ENCODE results near the gene ASB1. TPM values are rescaled to one million over a fixed set of nuclear protein-coding genes. Genes with fewer than 3 reads are reported as not detected.

ASB1 gene
- total RNA-seq, 1 donor from 2014 or later: 8.5 TPM

DNA sequence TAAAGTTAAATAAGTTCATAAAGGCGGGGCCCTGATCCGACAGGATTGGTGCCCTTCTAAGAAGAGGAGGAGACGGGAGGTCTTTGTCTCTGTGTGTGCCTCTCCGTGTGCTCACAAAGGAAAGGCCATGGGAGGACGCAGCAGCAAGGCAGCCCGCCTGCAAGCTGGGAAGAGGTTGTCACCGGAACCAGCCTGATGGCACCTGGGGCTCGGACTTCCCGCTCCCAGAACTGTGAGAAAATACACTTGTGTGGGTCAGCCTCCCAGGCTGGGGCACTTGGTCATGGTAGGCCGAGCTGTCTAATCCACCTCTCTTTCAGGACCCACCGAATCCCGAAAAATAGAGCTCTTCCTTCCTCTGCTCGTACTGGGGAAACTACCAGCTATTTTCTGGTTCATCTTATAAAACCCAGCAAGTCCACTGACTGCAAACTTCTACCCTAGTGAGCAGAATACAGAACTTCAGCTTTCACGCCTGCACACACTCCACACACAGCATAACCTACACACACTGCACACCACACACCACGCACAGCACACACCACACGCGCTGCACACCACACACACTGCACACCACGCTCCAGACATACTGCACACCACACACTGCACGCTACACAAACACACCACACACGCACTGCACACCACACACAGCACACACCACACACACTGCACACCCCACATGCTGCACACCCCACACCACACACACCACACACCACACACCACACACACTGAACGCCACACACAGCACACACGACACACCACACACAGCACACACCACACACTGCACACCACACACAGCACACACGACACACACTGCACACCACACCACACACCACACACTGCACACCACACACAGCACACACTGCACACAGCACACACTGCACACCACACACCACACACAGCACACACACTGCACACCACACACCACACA, 58.1 kb downstream of the ASB1 start:
- no peaks in the 10 kb centered on the region for H3K9me3 Mint-ChIP-seq (ENCODE audit: unreplicated experiment)
- no peak overlapping the region for H3K4me3 Mint-ChIP-seq (ENCODE audit: unreplicated experiment)
- H3K27me3 Mint-ChIP-seq (ENCODE audit: unreplicated experiment): peaks cover 2% of the 10 kb centered on the region
- no peak for DNase-seq (ENCODE audit: low spot score)
- TF ChIP-seq, protein P1, sequence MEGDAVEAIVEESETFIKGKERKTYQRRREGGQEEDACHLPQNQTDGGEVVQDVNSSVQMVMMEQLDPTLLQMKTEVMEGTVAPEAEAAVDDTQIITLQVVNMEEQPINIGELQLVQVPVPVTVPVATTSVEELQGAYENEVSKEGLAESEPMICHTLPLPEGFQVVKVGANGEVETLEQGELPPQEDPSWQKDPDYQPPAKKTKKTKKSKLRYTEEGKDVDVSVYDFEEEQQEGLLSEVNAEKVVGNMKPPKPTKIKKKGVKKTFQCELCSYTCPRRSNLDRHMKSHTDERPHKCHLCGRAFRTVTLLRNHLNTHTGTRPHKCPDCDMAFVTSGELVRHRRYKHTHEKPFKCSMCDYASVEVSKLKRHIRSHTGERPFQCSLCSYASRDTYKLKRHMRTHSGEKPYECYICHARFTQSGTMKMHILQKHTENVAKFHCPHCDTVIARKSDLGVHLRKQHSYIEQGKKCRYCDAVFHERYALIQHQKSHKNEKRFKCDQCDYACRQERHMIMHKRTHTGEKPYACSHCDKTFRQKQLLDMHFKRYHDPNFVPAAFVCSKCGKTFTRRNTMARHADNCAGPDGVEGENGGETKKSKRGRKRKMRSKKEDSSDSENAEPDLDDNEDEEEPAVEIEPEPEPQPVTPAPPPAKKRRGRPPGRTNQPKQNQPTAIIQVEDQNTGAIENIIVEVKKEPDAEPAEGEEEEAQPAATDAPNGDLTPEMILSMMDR (IDR thresholded peaks at IDR 0.05; ENCODE audit: unreplicated experiment): no peak
- H3K4me1 Mint-ChIP-seq (ENCODE audit: unreplicated experiment): peaks cover 4% of the 10 kb centered on the region
- H3K36me3 Mint-ChIP-seq (ENCODE audit: low read depth, unreplicated experiment): no peaks in the 10 kb centered on the region
- no peak overlapping the region for H3K27ac Mint-ChIP-seq (ENCODE audit: unreplicated experiment)

DNA sequence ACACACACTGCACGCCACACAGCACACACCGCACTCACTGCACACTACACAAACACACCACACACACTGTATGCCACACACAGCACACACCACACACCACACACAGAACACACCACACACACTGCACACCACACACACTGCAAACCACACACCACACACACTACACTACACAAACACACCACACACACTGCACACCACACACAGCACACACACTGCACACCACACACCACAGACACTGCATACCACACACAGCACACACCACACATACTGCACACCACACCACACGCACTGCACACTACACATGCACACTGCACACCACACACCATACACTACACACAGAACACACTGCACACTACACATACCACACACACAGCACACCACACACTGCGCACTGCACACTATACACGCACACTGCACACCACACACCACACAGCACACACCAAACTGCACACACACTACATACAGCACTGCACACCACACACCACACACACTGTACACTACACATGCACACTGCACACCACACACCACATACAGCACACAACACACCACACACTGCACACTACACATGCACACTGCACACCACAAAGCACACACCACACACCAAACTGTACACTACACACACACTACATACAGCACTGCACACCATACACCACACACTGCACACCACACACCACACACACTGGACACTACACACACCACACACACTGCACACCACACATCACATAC, 59.6 kb downstream of the ASB1 start:
- H3K27me3 Mint-ChIP-seq (ENCODE audit: unreplicated experiment): peaks cover 2% of the 10 kb centered on the region
- TF ChIP-seq, protein P1 (IDR thresholded peaks at IDR 0.05; ENCODE audit: unreplicated experiment): no peak
- H3K36me3 Mint-ChIP-seq (ENCODE audit: low read depth, unreplicated experiment): no peaks in the 10 kb centered on the region

DNA sequence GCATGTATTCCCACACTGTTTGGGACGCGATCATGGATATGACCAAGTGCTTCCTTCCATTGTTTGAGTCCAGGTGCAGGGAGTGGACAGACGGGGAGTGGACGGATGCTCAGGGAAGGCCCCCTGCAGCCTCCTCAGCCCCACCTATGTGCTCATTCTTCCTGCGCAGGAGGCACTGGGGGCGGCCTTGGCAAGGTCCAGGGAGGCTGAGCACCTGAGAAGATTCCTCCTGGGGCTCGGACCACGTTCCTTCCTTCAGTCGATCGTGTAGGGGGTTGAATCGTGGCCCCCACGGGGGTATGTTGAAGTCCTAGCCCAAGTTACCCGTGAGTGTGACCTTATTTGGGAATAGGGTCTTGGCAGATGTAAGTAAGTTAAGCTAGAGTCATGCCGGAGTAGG, 60.4 kb downstream of the ASB1 start:
- TF ChIP-seq, protein P1 (IDR thresholded peaks at IDR 0.05; ENCODE audit: unreplicated experiment): no peak
- no peaks in the 10 kb centered on the region for H3K9me3 Mint-ChIP-seq (ENCODE audit: unreplicated experiment)
- H3K27me3 Mint-ChIP-seq (ENCODE audit: unreplicated experiment): peaks cover 5% of the 10 kb centered on the region
- peaks cover 10% of the 10 kb centered on the region for H3K4me1 Mint-ChIP-seq (ENCODE audit: unreplicated experiment)
- H3K4me3 Mint-ChIP-seq (ENCODE audit: unreplicated experiment): no peak overlapping the region
- no peak for DNase-seq (ENCODE audit: low spot score)
- H3K36me3 Mint-ChIP-seq (ENCODE audit: low read depth, unreplicated experiment): no peaks in the 10 kb centered on the region
- H3K27ac Mint-ChIP-seq (ENCODE audit: unreplicated experiment): no peak overlapping the region

More for the DNA sequence above, 59.6 kb downstream of the ASB1 start:
- no peak for DNase-seq (ENCODE audit: low spot score)
- H3K4me3 Mint-ChIP-seq (ENCODE audit: unreplicated experiment): no peak overlapping the region
- H3K27ac Mint-ChIP-seq (ENCODE audit: unreplicated experiment): no peak overlapping the region
- H3K4me1 Mint-ChIP-seq (ENCODE audit: unreplicated experiment): peaks cover 4% of the 10 kb centered on the region
- H3K9me3 Mint-ChIP-seq (ENCODE audit: unreplicated experiment): no peaks in the 10 kb centered on the region

DNA sequence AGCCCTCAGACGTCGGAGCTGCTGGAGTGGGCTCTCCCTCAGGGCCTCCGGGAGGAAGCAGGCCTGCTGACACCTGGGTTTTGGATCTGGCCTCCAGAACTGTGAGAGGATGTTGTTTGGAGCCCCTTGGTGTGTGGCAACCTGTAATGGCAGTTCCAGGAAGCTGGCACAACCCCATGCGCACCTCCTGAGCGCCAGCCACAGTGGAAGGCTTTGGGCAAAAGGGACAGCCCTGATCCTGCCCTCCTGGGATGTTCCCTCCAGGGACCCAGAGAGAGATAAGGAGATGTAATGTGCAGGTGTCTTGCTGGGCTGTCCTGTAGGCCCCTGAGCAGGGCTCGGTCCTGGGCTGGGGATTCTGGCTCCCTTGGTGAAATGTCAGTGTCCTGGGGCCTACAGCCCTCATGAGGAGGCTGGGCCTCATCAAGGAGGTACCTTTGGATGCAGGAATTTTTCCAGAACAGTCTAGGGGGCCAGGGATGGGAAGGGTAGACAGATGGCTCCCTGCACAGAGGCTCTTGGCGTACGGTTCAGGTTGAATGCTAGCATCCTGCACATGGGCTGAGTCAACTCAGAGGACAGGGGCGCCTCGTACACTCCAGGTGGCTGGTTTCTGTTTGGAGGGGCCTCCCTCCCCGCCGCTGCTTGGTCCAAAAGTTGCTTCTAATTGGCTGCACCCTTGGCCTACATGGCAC, 61.1 kb downstream of the ASB1 start:
- peaks cover 6% of the 10 kb centered on the region for H3K27me3 Mint-ChIP-seq (ENCODE audit: unreplicated experiment)
- no peaks in the 10 kb centered on the region for H3K36me3 Mint-ChIP-seq (ENCODE audit: low read depth, unreplicated experiment)
- H3K27ac Mint-ChIP-seq (ENCODE audit: unreplicated experiment): no peak overlapping the region
- TF ChIP-seq, protein P1 (IDR thresholded peaks at IDR 0.05; ENCODE audit: unreplicated experiment): no peak
- H3K9me3 Mint-ChIP-seq (ENCODE audit: unreplicated experiment): no peaks in the 10 kb centered on the region
- DNase-seq (ENCODE audit: low spot score): no peak
- peaks cover 16% of the 10 kb centered on the region for H3K4me1 Mint-ChIP-seq (ENCODE audit: unreplicated experiment)
- no peak overlapping the region for H3K4me3 Mint-ChIP-seq (ENCODE audit: unreplicated experiment)
